CD14-positive monocyte (primary cell): ENCODE results near the gene PLIN4. TPM values are rescaled to one million over a fixed set of nuclear protein-coding genes. Genes with fewer than 3 reads are reported as not detected.
A peak's percentile ranks its signal among the peaks of the same experiment; 100 is the strongest.

Experiments
- DNase-seq, 3 donors: peaks; one replicate each; pipeline ENCODE4 v3.0.0-alpha.2; 2011 to 2022
- H2AFZ ChIP-seq: 2 replicates; pipeline ENCODE4 v1.6.0; 2012; ENCODE audit warnings: mild to moderate bottlenecking, low read depth, low read length, inconsistent platforms; ENCODE audit not compliant: insufficient read depth, poor library complexity, severe bottlenecking
- H3K27ac ChIP-seq, 2 donors: 1 replicate in 1 of 2; 2 replicates in 1 of 2; pipeline ENCODE4 v1.5.1; 2012 to 2013; ENCODE audit warnings: low read length in 2 of 2, control low read depth in 1 of 2, inconsistent platforms in 1 of 2, low read depth in 1 of 2, mild to moderate bottlenecking in 1 of 2
- H3K27me3 ChIP-seq, 2 donors: one replicate each; pipeline versions ENCODE4 v1.6.0 to v1.6.1; 2011 to 2013; ENCODE audit warnings: low read length in 2 of 2; ENCODE audit not compliant: control insufficient read depth in 2 of 2, insufficient read depth in 2 of 2
- H3K36me3 ChIP-seq, 2 donors: replicated peaks in 1 of 2; 1 replicate in 1 of 2; 2 replicates in 1 of 2; pipeline versions ENCODE4 v1.5.1 to v1.6.1; 2012 to 2013; ENCODE audit warnings: low read length in 2 of 2, control low read depth in 1 of 2, inconsistent platforms in 1 of 2, mild to moderate bottlenecking in 1 of 2; ENCODE audit not compliant: insufficient read depth in 2 of 2, control insufficient read depth in 1 of 2
- H3K4me1 ChIP-seq, 2 donors: 1 replicate in 1 of 2; 2 replicates in 1 of 2; pipeline versions ENCODE4 v1.5.1 to v1.6.1; 2012 to 2013; ENCODE audit warnings: low read length in 2 of 2, control low read depth in 1 of 2, inconsistent platforms in 1 of 2, mild to moderate bottlenecking in 1 of 2, moderate library complexity in 1 of 2; ENCODE audit not compliant: insufficient read depth in 2 of 2, control insufficient read depth in 1 of 2
- H3K4me2 ChIP-seq: replicated peaks from 2 replicates; pipeline ENCODE3; 2012; ENCODE audit warnings: low read length, moderate library complexity, mild to moderate bottlenecking; ENCODE audit not compliant: poor library complexity, severe bottlenecking; ENCODE audit errors: extremely low read depth
- H3K4me3 ChIP-seq, 3 experiments: fragments of 200-600 bp in 1 of 3; sonication (generic) in 1 of 3; replicated peaks in 1 of 3; 1 replicate in 2 of 3; 2 replicates in 1 of 3; pipeline ENCODE4 v1.5.1; 2011 to 2013; ENCODE audit warnings: low read length in 3 of 3, mild to moderate bottlenecking in 3 of 3, control low read depth in 2 of 3, low read depth in 2 of 3, inconsistent platforms in 1 of 3, moderate library complexity in 1 of 3
- H3K79me2 ChIP-seq: 2 replicates; pipeline ENCODE4 v1.6.0; 2012; ENCODE audit warnings: mild to moderate bottlenecking, control low read depth, inconsistent platforms, low read length, moderate library complexity; ENCODE audit not compliant: insufficient read depth
- H3K9ac ChIP-seq: 2 replicates; pipeline ENCODE4 v1.6.0; 2017; ENCODE audit warnings: low read length, mild to moderate bottlenecking; ENCODE audit not compliant: insufficient read depth, poor library complexity, severe bottlenecking
- H3K9me3 ChIP-seq, 2 donors: replicated peaks in 1 of 2; 1 replicate in 1 of 2; 2 replicates in 1 of 2; pipeline versions ENCODE4 v1.5.1 to v1.6.1; 2012 to 2013; ENCODE audit warnings: low read length in 2 of 2, control low read depth in 1 of 2; ENCODE audit not compliant: control insufficient read depth in 1 of 2, insufficient read depth in 1 of 2
- H4K20me1 ChIP-seq: 2 replicates; pipeline ENCODE4 v1.6.0; 2012; ENCODE audit warnings: mild to moderate bottlenecking, low read length, control low read depth, moderate library complexity; ENCODE audit not compliant: insufficient read depth
- H3K27ac Mint-ChIP-seq, 7 donors: one replicate each; pipeline ENCODE4 v1.8.0; 2020; ENCODE audit warnings: mild to moderate bottlenecking in 7 of 7, mixed read lengths in 7 of 7, moderate library complexity in 6 of 7, inconsistent platforms in 2 of 7
- H3K27me3 Mint-ChIP-seq, 3 donors: one replicate each; pipeline ENCODE4 v1.8.0; 2021 to 2022; ENCODE audit warnings: low read depth in 3 of 3, mild to moderate bottlenecking in 3 of 3, mixed read lengths in 3 of 3, moderate library complexity in 3 of 3, inconsistent platforms in 1 of 3
- H3K36me3 Mint-ChIP-seq, 2 donors: one replicate each; pipeline ENCODE4 v1.8.0; 2020; ENCODE audit warnings: mixed read lengths in 2 of 2, inconsistent platforms in 1 of 2, mild to moderate bottlenecking in 1 of 2
- H3K4me1 Mint-ChIP-seq: one replicate; pipeline ENCODE4 v1.8.0; 2020; ENCODE audit warnings: mild to moderate bottlenecking, mixed read lengths
- H3K4me3 Mint-ChIP-seq, 2 donors: one replicate each; pipeline ENCODE4 v1.8.0; 2020; ENCODE audit warnings: mild to moderate bottlenecking in 2 of 2, mixed read lengths in 2 of 2, moderate library complexity in 1 of 2
- H3K9me3 Mint-ChIP-seq, 7 donors: one replicate each; pipeline ENCODE4 v1.8.0; 2020 to 2022; ENCODE audit warnings: mixed read lengths in 7 of 7, mild to moderate bottlenecking in 6 of 7, moderate library complexity in 6 of 7, inconsistent platforms in 2 of 7
- WGBS: methylation state at CpG from one replicate; pipeline ENCODE4 v1.1.5; 2013; ENCODE audit warnings: missing lambda C conversion rate; ENCODE audit not compliant: insufficient coverage; 5-methylcytosine and 5-hydroxymethylcytosine counted together
- intact Hi-C, 2 donors: fragments of 100-400 bp; cut with micrococcal nuclease; formaldehyde crosslinking; loops; one replicate each; pipeline versions ENCODE4 v1.15.0 to v1.15.1; 2023
- polyA plus RNA-seq, 3 donors: library from polyadenylated mRNA; depleted of rRNA in 1 of 3; unstranded in 2 of 3; stranded (reverse) in 1 of 3; fragments of 300-500 nt in 2 of 3; fragments of >200 nt in 1 of 3; fragmentation: Illumina TruSeq in 2 of 3; gene quantifications; 1 replicate in 2 of 3; 2 replicates in 1 of 3; pipeline ENCODE4 v1.2.3, GENCODE V29; 2012 to 2021
- TF ChIP-seq, protein P1 (sequence below): fragments of 200-600 bp; IDR thresholded peaks from one replicate; pipeline ENCODE4 v1.8.0; 2022; ENCODE audit warnings: antibody characterized with exemption, mild to moderate bottlenecking

The PLIN4 gene
- polyA plus RNA-seq, 3 donors = 0.05 to 0.19 TPM; not detected in 1

DNA sequence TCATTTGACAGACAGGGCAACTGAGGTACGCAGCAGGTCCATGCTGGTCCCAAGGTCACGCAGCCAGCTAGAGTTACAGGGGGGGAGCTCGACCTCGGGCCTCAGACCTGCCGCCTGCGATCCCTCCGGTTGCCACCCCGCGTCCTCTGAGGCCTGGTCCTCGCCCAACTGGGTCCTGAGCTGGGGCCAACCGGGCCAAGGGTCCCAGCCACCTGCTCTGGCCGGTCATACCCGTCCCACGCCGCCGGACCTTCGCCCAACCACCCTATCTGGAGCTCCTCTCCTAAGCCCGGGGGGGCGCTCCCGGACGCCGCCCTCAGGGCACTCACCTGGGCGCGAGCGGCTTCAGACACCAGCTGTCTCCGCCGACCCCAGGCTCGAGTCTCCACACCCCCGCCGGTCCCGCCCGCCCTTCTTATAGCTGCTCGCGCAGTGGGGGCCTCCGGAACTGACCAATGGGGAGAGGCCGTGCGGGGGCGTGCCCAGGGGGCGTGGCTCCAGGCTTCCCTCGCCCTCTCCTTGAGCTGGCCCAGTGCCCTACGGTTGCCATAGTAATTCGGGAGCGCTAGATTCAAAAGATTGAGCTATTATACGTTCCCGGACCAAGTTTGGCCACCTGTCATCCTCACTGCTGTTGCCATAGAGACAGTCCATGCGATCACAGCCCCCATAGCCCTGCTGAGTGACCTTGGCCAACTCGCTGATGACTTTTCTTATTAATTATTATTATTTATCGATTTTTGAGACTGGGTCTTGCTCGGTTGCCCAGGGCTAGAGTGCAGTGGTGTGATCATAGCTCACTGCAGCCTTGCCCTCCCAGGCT lies 16.8 kb upstream of the PLIN4 start, which contains the start of gene PLIN5:
TSS of gene PLIN5 (minus strand) at position 389 of the 823 bp plus-strand sequence. CDS start 1,150 bp downstream, outside the sequence.
- peak within 1 kb of the TSS; percentile 53 for H3K4me2 ChIP-seq
- intact Hi-C loops = no loop called here
- H4K20me1 ChIP-seq = no peaks in the 10 kb centered on the region
- H3K27me3 Mint-ChIP-seq = peaks cover 6 to 12% (median 8%) of the 10 kb centered on the region in 3 donors
- H3K27ac Mint-ChIP-seq = peak within 1 kb of the TSS in 5 of 7 donors; percentile 46 to 75 (median 60)
- H3K4me3 ChIP-seq = peak within 1 kb of the TSS in 1 of 3 experiments; percentile 52
- H3K4me1 Mint-ChIP-seq = peaks cover 51% of the 10 kb centered on the region
- peaks cover 58 to 64% of the 10 kb centered on the region in 2 donors for H3K4me1 ChIP-seq
- H3K9me3 Mint-ChIP-seq = peaks cover 0 to 6% (median 2%) of the 10 kb centered on the region in 7 donors
- no peak within 1 kb of the TSS for H3K27ac ChIP-seq
- peak; percentile 69 to 76 (median 72) for DNase-seq
- H3K36me3 ChIP-seq = no peaks in the 10 kb centered on the region
- TF ChIP-seq, protein P1, sequence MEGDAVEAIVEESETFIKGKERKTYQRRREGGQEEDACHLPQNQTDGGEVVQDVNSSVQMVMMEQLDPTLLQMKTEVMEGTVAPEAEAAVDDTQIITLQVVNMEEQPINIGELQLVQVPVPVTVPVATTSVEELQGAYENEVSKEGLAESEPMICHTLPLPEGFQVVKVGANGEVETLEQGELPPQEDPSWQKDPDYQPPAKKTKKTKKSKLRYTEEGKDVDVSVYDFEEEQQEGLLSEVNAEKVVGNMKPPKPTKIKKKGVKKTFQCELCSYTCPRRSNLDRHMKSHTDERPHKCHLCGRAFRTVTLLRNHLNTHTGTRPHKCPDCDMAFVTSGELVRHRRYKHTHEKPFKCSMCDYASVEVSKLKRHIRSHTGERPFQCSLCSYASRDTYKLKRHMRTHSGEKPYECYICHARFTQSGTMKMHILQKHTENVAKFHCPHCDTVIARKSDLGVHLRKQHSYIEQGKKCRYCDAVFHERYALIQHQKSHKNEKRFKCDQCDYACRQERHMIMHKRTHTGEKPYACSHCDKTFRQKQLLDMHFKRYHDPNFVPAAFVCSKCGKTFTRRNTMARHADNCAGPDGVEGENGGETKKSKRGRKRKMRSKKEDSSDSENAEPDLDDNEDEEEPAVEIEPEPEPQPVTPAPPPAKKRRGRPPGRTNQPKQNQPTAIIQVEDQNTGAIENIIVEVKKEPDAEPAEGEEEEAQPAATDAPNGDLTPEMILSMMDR = no peak
- H3K9me3 ChIP-seq = no peaks in the 10 kb centered on the region
- H3K9ac ChIP-seq = no peak within 1 kb of the TSS
- peaks cover 0 to 4% of the 10 kb centered on the region in 2 donors for H3K36me3 Mint-ChIP-seq
- H3K27me3 ChIP-seq = peaks cover 0 to 2% of the 10 kb centered on the region in 2 donors
- H2AFZ ChIP-seq = no peak within 1 kb of the TSS
- peak within 1 kb of the TSS; percentile 52 to 62 for H3K4me3 Mint-ChIP-seq
- 18% methylated on average over 44 of the region's 49 CpGs for WGBS
- H3K79me2 ChIP-seq = peaks cover 23% of the 10 kb centered on the region

DNA sequence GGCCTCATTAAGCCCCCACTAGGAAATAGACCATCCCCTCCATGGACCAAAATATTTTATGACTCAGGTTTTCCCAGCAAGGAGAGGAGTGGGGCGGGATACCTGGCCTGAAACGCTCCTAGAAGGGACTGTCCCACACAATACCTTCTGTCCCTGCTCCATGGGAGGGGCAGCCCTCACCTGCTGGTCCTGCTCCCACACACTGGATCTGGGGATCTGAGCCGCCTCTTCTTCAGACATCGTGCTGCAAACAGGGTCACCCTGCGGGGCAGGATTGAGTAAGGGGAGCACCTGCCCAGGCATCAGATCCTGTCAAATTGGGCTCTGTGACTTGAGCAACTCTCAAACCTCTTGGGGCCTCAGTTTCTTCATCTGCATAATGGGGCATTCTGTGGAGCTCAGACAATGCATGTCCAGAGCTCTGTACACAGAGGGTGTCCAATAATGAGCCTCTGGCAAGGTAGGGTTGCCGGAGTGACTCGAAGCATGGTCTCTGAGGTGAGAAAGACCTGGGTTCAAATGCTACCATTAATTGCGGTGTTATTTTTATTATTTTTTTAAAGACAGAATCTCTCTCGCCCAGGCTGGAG lies 15.6 kb upstream of the PLIN4 start:
- TF ChIP-seq, protein P1 = no peak
- H3K27ac Mint-ChIP-seq = peak overlapping the region in 2 of 7 donors; percentile 6 to 42
- H3K27me3 ChIP-seq = peaks cover 0 to 2% of the 10 kb centered on the region in 2 donors
- no peak overlapping the region for H3K4me3 ChIP-seq
- no peaks in the 10 kb centered on the region for H4K20me1 ChIP-seq
- no peak for DNase-seq
- 85% methylated on average over 8 of the region's 9 CpGs for WGBS
- peaks cover 0 to 3% (median 0%) of the 10 kb centered on the region in 7 donors for H3K9me3 Mint-ChIP-seq
- H3K9ac ChIP-seq = no peak overlapping the region
- H3K4me2 ChIP-seq = no peak overlapping the region
- no peak overlapping the region for H3K4me3 Mint-ChIP-seq
- intact Hi-C loops = no loop called here
- H3K36me3 Mint-ChIP-seq = peaks cover 0 to 4% of the 10 kb centered on the region in 2 donors
- H3K4me1 Mint-ChIP-seq = peaks cover 40% of the 10 kb centered on the region
- H3K79me2 ChIP-seq = peaks cover 13% of the 10 kb centered on the region
- H3K4me1 ChIP-seq = peaks cover 47 to 53% of the 10 kb centered on the region in 2 donors
- peaks cover 6 to 12% (median 8%) of the 10 kb centered on the region in 3 donors for H3K27me3 Mint-ChIP-seq
- H2AFZ ChIP-seq = no peak overlapping the region
- H3K36me3 ChIP-seq = no peaks in the 10 kb centered on the region
- H3K27ac ChIP-seq = no peak overlapping the region
- H3K9me3 ChIP-seq = no peaks in the 10 kb centered on the region
